NK-92 (cell line): ENCODE data around the gene KIF5A.

Experiments
- DNase-seq: peaks from one replicate; lab custom pipeline; 2025; ENCODE audit not compliant: unreplicated experiment; lab: John Stamatoyannopoulos, UW

The KIF5A gene

GRCh38 chr12:57534991-57535543, 14.8 kb upstream of the KIF5A start:
- no peak for DNase-seq

DNA sequence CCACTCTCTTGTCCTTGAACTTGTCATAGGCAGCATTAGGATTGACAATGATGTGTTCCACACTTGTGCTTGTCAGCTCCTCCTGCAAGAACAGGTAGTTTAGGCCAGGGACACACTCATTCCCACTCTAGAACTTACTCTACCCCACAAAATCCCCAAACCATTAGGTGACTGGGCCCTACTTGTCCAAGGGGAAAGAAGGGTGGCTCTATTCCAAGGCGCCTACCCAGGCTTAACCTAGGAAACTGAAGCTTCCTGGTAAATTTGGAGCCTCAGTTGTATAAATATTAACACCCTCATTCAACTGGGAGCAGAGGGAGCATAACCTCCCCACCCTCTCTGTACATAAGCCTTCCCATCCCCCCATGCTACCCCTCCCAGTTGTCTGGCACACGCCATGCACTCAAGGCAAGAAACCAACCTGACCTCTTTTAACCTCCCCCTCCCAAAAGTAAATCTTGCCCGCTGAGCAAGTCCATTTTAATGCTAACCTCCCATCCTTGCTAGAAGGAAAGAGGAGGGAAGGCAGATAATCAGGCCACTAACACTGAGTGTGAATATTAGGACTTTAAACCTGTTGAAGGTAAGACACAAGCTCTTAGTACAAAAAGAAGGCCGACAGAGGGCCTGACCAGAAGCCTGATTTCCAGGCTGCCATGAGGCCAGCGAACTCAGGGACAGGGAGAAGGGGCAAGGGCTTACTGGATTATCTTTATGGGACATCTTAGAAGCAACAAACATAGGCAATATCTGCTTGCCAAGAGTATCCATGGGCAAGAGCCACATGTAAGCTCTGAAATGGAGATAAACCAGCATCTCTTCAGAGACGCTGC, 13.9 kb upstream of the KIF5A start:
- no peak for DNase-seq

DNA sequence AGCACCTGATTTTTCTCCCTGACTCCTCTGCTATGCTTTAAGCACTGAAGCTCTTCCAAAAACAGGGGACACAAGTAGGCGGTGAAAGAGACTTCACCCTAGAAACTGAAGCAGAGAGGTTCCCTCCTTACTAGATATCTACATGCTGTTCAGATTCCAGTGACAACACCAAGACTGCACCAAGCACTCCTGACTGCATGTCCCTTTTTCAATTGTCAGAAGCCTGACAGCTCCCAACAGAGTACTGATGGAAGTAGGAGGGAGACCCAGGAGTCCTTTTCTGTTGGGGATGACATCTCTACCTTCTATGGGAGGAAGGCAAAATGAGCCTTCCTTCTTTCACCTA, 13.3 kb upstream of the KIF5A start:
- DNase-seq = no peak

DNA sequence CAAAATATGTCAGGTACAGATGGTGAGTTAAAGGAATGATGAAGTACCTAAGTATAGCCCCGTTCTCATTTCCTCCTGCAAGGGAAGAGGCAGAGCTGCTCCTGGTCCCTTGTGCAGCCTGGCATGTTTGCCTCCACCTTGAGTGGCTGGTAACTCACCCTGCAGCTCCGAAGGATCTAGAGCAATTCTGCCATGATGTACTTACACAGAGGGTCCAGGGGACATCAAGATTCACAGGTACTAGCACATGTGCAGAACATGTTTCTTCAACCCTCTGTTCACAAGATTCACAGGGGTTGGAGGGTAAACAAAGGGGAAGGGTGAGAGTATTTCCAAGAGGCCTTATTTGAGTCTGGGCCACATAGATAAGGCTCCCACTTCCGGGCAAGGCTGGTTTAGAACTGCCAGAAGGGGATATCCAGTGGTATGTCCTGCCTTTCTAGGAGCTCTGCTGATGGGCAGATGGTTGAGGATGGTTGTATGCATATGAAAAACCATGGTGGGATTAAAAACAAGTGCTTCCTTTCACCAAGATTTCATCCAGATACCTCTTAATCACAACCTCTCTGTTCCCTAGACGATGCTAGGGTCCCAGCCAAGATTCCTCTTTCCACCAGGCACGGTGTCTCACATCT, 10.6 kb upstream of the KIF5A start:
- no peak for DNase-seq

DNA sequence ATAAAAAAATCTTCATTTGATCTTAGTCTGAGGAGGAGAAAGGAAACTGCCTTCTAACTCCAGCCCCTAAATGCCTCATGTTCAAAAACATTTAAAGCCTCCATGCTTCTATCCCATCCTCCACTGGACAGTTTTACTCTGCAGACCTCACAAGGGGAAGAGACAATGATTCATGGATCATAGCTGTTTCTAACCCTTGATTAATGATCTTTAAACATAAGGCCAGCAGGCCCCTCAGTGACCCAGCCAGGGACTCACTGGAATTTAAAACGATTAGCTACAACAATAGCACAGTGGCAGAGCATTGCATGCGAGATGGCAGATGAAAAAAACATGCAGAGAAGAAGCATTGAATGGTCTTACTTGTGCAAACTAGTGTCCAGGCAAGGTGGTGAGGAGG, 8.8 kb upstream of the KIF5A start:
- no peak for DNase-seq

DNA sequence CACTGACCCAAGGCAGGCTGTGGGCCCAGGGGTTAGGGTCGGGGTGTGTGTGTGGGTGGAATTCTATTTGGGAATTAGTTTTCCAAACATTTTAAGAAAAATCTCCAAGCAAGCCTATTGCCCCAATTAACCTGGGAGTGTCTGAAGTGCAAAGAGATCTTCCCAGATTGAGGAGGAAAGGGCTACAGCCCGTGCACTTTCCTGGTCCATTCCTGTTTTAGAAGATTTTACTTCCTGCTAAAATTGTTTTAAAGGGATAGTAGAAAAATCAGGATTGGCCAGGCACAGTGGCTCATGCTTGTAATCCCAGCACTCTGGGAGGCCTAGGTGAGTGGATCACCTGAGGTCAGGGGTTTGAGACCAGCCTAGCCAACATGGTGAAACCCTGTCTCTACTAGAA, 8.1 kb upstream of the KIF5A start:
- no peak for DNase-seq

DNA sequence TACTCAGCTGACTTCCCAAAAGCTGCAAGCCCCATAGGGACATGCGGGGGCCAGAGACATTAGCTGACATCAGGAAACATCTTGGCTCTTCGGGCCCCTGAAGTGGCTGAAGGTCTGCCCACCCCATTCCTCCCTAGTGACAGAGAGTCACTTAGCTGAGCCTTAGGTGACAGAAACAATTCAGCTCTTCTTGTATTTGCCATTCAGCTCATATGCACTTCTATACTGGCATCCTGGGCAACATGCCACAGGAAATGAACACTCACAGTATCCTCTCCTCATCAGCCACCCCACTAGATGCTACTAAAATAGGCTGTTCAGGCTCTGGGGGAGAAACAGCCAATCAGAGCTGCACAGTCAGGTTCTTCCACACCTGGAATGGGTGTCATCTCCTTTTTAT, 6.3 kb upstream of the KIF5A start:
- no peak for DNase-seq

GRCh38 chr12:57545809-57546437, 3.9 kb upstream of the KIF5A start:
- no peak for DNase-seq

GRCh38 chr12:57546438-57547287, 3.2 kb upstream of the KIF5A start, which contains the start of gene DCTN2:
Gene DCTN2, minus strand, starts transcription at chr12:57547192. Its CDS starts 129 bp downstream, at chr12:57547063.
- peak; percentile 40 for DNase-seq

- DNase-seq = no peak
Observed at GRCh38 chr12:57547288-57548012, 2.4 kb upstream of the KIF5A start.

GRCh38 chr12:57548013-57548315, 1.9 kb upstream of the KIF5A start:
- no peak for DNase-seq

- DNase-seq = no peak
Observed at GRCh38 chr12:57548488-57548887, 1.4 kb upstream of the KIF5A start.

DNA sequence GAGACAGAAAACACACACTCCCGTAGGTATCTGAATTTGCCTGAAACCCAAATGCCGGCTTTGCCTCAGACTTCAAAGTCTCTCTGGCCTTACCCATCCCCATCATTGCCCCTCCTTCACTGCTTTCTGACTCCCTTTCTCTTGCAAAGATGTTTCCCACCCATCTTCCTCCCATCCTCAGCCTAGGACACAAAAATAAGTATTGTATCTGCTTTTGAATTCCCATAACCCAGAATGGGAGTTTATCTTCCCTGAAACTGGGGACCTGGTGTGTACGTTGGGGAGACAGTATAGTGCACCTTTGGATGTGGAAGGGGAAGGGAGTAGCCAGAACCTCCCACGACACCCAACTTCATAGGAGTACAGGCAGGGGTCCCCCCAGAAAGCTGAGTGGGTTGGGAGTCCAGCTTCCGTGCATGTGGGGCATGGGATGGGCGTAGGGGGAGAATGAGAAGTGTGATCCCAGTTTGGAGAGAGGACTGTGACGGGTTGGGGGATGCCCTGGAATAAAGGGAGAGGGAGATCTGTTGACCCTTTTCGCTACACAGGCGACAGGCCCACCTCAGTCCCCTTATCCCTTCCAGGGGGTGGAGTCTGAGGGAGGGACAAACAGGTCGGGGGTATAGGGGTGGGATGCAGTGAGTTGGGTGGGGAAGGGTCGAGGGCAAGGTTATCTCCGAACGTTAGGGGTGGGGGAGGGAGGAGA, 488 bp upstream of the KIF5A start:
- no peak for DNase-seq

DNA sequence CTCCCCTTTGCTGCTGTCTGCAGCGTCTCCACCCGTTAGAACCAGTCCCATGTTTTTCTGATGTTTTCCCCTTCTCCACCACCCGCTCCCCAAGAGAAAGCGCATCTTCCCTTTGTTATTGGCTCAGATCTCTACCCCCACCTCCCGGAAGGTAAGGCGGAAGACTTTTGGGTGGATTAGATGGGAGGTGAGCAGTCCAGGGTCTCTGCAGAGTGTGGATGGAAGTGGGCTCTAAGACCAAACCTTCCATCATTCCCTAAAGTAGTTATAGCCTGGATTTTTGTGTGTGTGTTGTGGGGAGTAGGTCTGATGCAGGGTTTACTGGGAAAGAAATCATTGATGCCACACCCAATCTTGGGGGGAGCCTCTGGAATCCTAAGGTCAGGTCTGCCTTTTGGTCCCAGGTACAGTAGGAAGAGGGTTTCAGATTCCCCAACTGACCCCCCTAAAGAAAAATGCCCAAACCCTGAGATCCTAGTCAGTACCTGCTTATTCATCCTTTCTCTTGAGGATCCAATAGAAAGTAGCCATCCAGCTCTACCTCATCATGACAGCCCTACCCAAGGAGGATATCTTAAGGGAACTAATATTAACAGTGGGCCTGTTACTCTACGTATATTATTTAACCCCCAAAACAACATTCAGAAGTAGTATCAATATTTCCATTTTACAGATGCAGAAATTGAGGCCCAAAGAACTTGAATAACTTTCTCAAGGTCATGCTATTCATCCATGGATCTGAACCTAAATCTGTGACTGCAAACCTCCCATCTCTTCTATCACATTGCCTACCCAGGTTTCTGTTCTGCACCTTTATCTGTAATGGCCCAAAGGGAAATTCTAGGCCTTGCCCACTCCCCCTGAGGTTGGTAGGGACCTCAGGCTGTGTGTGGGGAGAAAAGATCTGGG, 1.1 kb downstream of the KIF5A start:
- DNase-seq = no peak

DNA sequence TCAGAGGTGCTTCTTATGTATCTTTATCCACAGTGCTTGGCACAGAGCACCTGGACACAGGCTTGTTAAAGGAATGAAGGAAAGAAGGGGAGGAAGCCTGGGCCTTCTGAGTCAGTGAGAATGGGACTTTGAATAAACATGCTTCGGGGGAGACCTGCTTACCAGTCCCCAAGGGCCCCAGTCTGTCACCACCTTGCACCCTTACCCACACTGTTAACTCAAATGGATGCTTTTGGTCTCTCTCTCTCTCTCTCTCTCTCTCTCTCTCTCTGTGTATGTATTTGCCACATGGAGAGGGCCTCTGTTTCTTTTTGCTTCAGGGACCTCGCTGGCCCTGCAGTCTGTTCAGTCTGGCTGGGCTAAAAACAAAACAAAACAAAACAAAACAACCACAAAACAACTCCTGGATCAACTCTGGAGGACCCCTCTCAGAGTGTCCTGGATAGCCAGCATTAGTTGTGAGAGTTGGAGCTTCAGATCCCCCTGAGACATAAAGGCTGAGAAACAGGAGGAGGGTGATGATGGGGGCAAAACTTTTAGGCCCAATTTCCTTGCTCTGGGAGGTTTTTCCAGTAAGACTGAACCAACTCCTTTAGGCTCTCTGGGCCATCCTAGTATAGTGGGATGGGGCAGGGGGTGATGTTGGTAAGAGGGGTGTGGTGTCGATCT, 1.9 kb downstream of the KIF5A start:
- no peak for DNase-seq

DNA sequence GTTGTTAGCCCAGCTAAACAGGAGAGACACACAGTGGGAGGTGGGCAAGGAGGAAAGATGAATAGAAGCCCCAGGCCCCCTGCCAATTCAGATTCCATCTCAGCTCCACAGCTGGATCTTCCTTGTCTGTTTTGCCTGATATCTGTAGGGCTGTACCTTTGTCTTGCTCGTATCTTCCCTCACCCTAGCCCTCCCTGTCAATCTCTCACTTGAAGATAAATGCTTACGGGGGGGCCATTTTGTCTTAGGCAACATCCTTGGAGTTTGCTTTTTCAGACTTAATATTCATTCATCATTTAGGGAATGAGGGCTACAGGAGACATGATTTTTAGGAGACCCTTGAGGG, 2.4 kb downstream of the KIF5A start:
- no peak for DNase-seq

GRCh38 chr12:57552835-57553313, 3.0 kb downstream of the KIF5A start:
- no peak for DNase-seq
